HepG2 (cell line): ENCODE measurements around the gene ADAMTS15. TPM values are rescaled to one million over a fixed set of nuclear protein-coding genes. Genes with fewer than 3 reads are reported as not detected.

Experiments
- ATAC-seq: fragments of 200-7000 bp; cut with Tn5 transposase; 3 replicates; pipeline ENCODE4 v1.9.1; 2020; ENCODE audit warnings: mild to moderate bottlenecking, moderate library complexity
- BruUV-seq: library from RNA; stranded (reverse); fragments of 400-500 nt; replicated peaks from 2 replicates; lab custom pipeline; 2021; lab: Mats Ljungman, UMichigan
- CTCF ChIA-PET: fragments of 300-600 bp; formaldehyde crosslinking; extraction: SDS; loops from one replicate; lab custom pipeline; 2021; ENCODE audit warnings: low total read pairs, inconsistent platforms, low intra/inter-chr PET ratio; lab: Yijun Ruan, JAX
- POLR2A ChIA-PET: fragments of 350-600 bp; sonication (Branson Sonifier 250); formaldehyde crosslinking; loops from one replicate; lab custom pipeline; 2020; ENCODE audit warnings: antibody characterized with exemption, inconsistent platforms; lab: Yijun Ruan, JAX
- DNase-seq: peaks from one replicate; pipeline ENCODE4 v3.0.0-alpha.2; 2015; ENCODE audit warnings: low spot score
- FAIRE-seq: peaks from 3 replicates; lab custom pipeline; 2011; peaks lifted over from hg19 to GRCh38; lab: Jason Lieb, UNC
- H2AFZ ChIP-seq: one replicate; pipeline ENCODE4 v1.6.1; 2011; ENCODE audit warnings: low read length, inconsistent platforms
- H3K27ac ChIP-seq: fragments of 300-600 bp; 3 replicates; pipeline ENCODE4 v1.8.0; 2011; ENCODE audit warnings: mixed run types, mild to moderate bottlenecking, mixed read lengths, low read length, inconsistent platforms; ENCODE audit not compliant: insufficient read depth; ENCODE audit errors: extremely low read length
- H3K27me3 ChIP-seq, 2 experiments: fragments of 200-600 bp in 1 of 2; 2 replicates in 1 of 2; 3 replicates in 1 of 2; pipeline versions ENCODE4 v1.6.0 to v1.8.0; 2011; ENCODE audit warnings: low read length in 2 of 2, mild to moderate bottlenecking in 2 of 2, moderate library complexity in 2 of 2, inconsistent platforms in 1 of 2; ENCODE audit not compliant: insufficient read depth in 2 of 2, control insufficient read depth in 1 of 2
- H3K36me3 ChIP-seq, 2 experiments: fragments of 200-600 bp in 1 of 2; replicated peaks in 1 of 2; 2 replicates in 1 of 2; 3 replicates in 1 of 2; pipeline versions ENCODE4 v1.5.1 to v1.8.0; 2011; ENCODE audit warnings: low read length in 2 of 2, inconsistent platforms in 1 of 2; ENCODE audit not compliant: insufficient read depth in 2 of 2, control insufficient read depth in 1 of 2
- H3K4me1 ChIP-seq: 2 replicates; pipeline ENCODE4 v1.5.1; 2012; ENCODE audit warnings: low read length, inconsistent platforms; ENCODE audit not compliant: insufficient read depth
- H3K4me2 ChIP-seq: 2 replicates; pipeline ENCODE4 v1.6.0; 2011; ENCODE audit warnings: low read depth, low read length, inconsistent platforms
- H3K4me3 ChIP-seq, 3 experiments: fragments of 200-600 bp in 1 of 3; sonication (generic), shearing (Covaris generic) in 1 of 3; replicated peaks in 1 of 3; 2 replicates each; pipeline ENCODE4 v1.5.1; 2011 to 2016; ENCODE audit warnings: low read length in 3 of 3, inconsistent platforms in 2 of 3, low read depth in 2 of 3, mild to moderate bottlenecking in 2 of 3, control low read depth in 1 of 3, mixed read lengths in 1 of 3; ENCODE audit not compliant: insufficient read depth in 1 of 3
- H3K79me2 ChIP-seq: one replicate; pipeline ENCODE4 v1.6.1; 2011; ENCODE audit warnings: low read length, inconsistent platforms; ENCODE audit not compliant: insufficient read depth
- H3K9ac ChIP-seq: 2 replicates; pipeline ENCODE4 v1.6.0; 2011; ENCODE audit warnings: mild to moderate bottlenecking, low read depth, low read length, inconsistent platforms; ENCODE audit not compliant: insufficient read depth
- H3K9me3 ChIP-seq: 2 replicates; pipeline ENCODE4 v1.5.1; 2012; ENCODE audit warnings: mild to moderate bottlenecking, low read length
- H4K20me1 ChIP-seq: 2 replicates; pipeline ENCODE4 v1.6.0; 2011; ENCODE audit warnings: inconsistent platforms, mild to moderate bottlenecking, low read length, moderate library complexity; ENCODE audit not compliant: insufficient read depth
- ARHGAP35 ChIP-seq: sonication (generic); formaldehyde crosslinking; IDR thresholded peaks from 2 replicates; pipeline ENCODE4 v1.9.0; 2022; ENCODE audit warnings: mild to moderate bottlenecking, inconsistent platforms, moderate library complexity, missing genetic modification reagents, borderline replicate concordance
- ASH2L ChIP-seq: fragments of 300-600, 200-600 bp; sonication (generic); IDR thresholded peaks from 2 replicates; pipeline ENCODE4 v1.7.0; 2017; ENCODE audit warnings: low read depth, mild to moderate bottlenecking, moderate library complexity, mixed read lengths, low read length; ENCODE audit not compliant: insufficient read length
- DRAP1 ChIP-seq: IDR thresholded peaks from 2 replicates; pipeline ENCODE4 v1.6.1; 2016; ENCODE audit warnings: missing genetic modification reagents, missing compliant biosample characterization
- FLYWCH1 ChIP-seq: sonication (generic); formaldehyde crosslinking; IDR thresholded peaks from 2 replicates; pipeline ENCODE4 v1.8.1; 2023; ENCODE audit warnings: mild to moderate bottlenecking, missing genetic modification reagents
- FOXA3 ChIP-seq: IDR thresholded peaks from 2 replicates; pipeline ENCODE4 v1.6.1; 2016; ENCODE audit warnings: missing genetic modification reagents, missing compliant biosample characterization
- FOXO1 ChIP-seq: sonication (generic); formaldehyde crosslinking; IDR thresholded peaks from 2 replicates; pipeline ENCODE4 v1.4.0; 2020; ENCODE audit warnings: missing genetic modification reagents
- GATAD2A ChIP-seq: IDR thresholded peaks from 2 replicates; pipeline ENCODE4 v1.6.1; 2016
- HNRNPL ChIP-seq: fragments of 200-400 bp; formaldehyde crosslinking; IDR thresholded peaks from 2 replicates; pipeline ENCODE4 v1.6.1; 2017; ENCODE audit warnings: mild to moderate bottlenecking, low read depth, low read length
- MIER2 ChIP-seq: IDR thresholded peaks from 2 replicates; pipeline ENCODE4 v1.6.1; 2016; ENCODE audit warnings: missing biosample characterization, missing genetic modification reagents
- PAXIP1 ChIP-seq: sonication (generic); formaldehyde crosslinking; conservative IDR thresholded peaks from 2 replicates; pipeline ENCODE4 v1.4.0; 2020; ENCODE audit warnings: mild to moderate bottlenecking, missing genetic modification reagents, moderate library complexity
- PITX1 ChIP-seq: sonication (generic); formaldehyde crosslinking; IDR thresholded peaks from 2 replicates; pipeline ENCODE4 v1.5.1; 2020; ENCODE audit warnings: mild to moderate bottlenecking, missing genetic modification reagents
- POLR2AphosphoS2 ChIP-seq: IDR thresholded peaks from 2 replicates; pipeline ENCODE4 v1.6.1; 2011; ENCODE audit warnings: low read depth, low read length, improper control_type of control experiment
- THYN1 ChIP-seq: sonication (generic); formaldehyde crosslinking; IDR thresholded peaks from 2 replicates; pipeline ENCODE4 v1.8.1; 2023; ENCODE audit warnings: low read depth, mild to moderate bottlenecking, moderate library complexity, missing genetic modification reagents, borderline replicate concordance
- XBP1 ChIP-seq: sonication (generic); formaldehyde crosslinking; IDR thresholded peaks from 2 replicates; pipeline ENCODE4 v1.5.0; 2020; ENCODE audit warnings: missing genetic modification reagents
- ZFP90 ChIP-seq: sonication (generic); formaldehyde crosslinking; IDR thresholded peaks from 2 replicates; pipeline ENCODE4 v1.8.0; 2022; ENCODE audit warnings: missing genetic modification reagents, mild to moderate bottlenecking, inconsistent platforms, borderline replicate concordance
- ZGPAT ChIP-seq: IDR thresholded peaks from 2 replicates; pipeline ENCODE4 v1.6.1; 2016; ENCODE audit warnings: mild to moderate bottlenecking
- ZNF121 ChIP-seq: sonication (generic); formaldehyde crosslinking; IDR thresholded peaks from 2 replicates; pipeline ENCODE4 v1.5.0; 2020; ENCODE audit warnings: mild to moderate bottlenecking, missing genetic modification reagents
- ZNF33A ChIP-seq: sonication (generic); formaldehyde crosslinking; IDR thresholded peaks from 2 replicates; pipeline ENCODE4 v1.5.1; 2020; ENCODE audit warnings: missing genetic modification reagents, mild to moderate bottlenecking, moderate library complexity, borderline replicate concordance
- ZNF773 ChIP-seq: sonication (generic); formaldehyde crosslinking; IDR thresholded peaks from 2 replicates; pipeline ENCODE4 v1.4.0; 2020; ENCODE audit warnings: missing genetic modification reagents, borderline replicate concordance
- WGBS: methylation state at CpG from one replicate; pipeline ENCODE4 v1.1.6; 2017; ENCODE audit warnings: low lambda C conversion rate; 5-methylcytosine and 5-hydroxymethylcytosine counted together
- in situ Hi-C: cut with HindIII; loops from 2 replicates; pipeline ENCODE4 v1.10.0; 2017; ENCODE audit warnings: low pct_unique_long_range_greater_than_20kb; ENCODE audit not compliant: extremely low pct_ligation_motif_present
- intact Hi-C: fragments of 100-400 bp; cut with micrococcal nuclease; formaldehyde crosslinking; loops from one replicate; pipeline ENCODE4 v1.10.0; 2022; ENCODE audit not compliant: unreplicated experiment
- polyA plus RNA-seq, 8 experiments: library from polyadenylated mRNA; depleted of rRNA in 3 of 8; stranded (reverse) in 7 of 8; unstranded in 1 of 8; fragments of >200 nt; fragmentation: Illumina TruSeq in 4 of 8; extraction: Trizol in 4 of 8; gene quantifications; 2 replicates each; pipeline versions ENCODE4 v1.2.1 to v1.2.3, GENCODE V29; 2011 to 2016; ENCODE audit warnings: low read depth in 4 of 8, missing spikeins in 1 of 8, mixed read lengths in 1 of 8; ENCODE audit not compliant: insufficient read depth in 1 of 8
- total RNA-seq, 5 experiments: library from RNA; depleted of rRNA; stranded (reverse); fragments of >200 nt; fragmentation: Illumina TruSeq; extraction: Trizol; gene quantifications; 2 replicates each; pipeline ENCODE4 v1.2.3, GENCODE V29; 2016; ENCODE audit warnings: low read depth in 1 of 5

ADAMTS15 gene
- total and polyA plus RNA-seq, 2 of the 13 experiments (the other 11 are each of a cell fraction or from before 2014, with no cell fraction given): 0.01 to 0.02 TPM

GRCh38 chr11:130515829-130516553 lies 67.5 kb downstream of the ADAMTS15 start:
- POLR2A ChIA-PET: no interaction called here
- H3K9me3 ChIP-seq: no peaks in the 10 kb centered on the region
- 10% methylated on average over 3 of the region's 4 CpGs for WGBS
- no peak for TF ChIP-seq ARHGAP35 (CRISPR knock-in tag)
- TF ChIP-seq HNRNPL: no peak
- no peak for TF ChIP-seq POLR2AphosphoS2
- TF ChIP-seq ZFP90 (CRISPR knock-in tag): no peak
- no peak for TF ChIP-seq ZNF773 (CRISPR knock-in tag)
- no peak for TF ChIP-seq ZNF121 (CRISPR knock-in tag)
- no peak for TF ChIP-seq FOXA3 (CRISPR knock-in tag)
- TF ChIP-seq MIER2: no peak
- TF ChIP-seq FLYWCH1 (CRISPR knock-in tag): no peak
- no peak for TF ChIP-seq THYN1
- no peak for TF ChIP-seq FOXO1 (CRISPR knock-in tag)
- no peak for TF ChIP-seq DRAP1 (CRISPR knock-in tag)
- TF ChIP-seq GATAD2A (CRISPR knock-in tag): no peak
- no peak for TF ChIP-seq ASH2L
- no peak for TF ChIP-seq PITX1 (CRISPR knock-in tag)
- TF ChIP-seq ZNF33A: no peak
- TF ChIP-seq ZGPAT (CRISPR knock-in tag): no peak
- no peak for TF ChIP-seq PAXIP1 (CRISPR knock-in tag)
- no peak for TF ChIP-seq XBP1 (CRISPR knock-in tag)
- FAIRE-seq (no peak), ATAC-seq (no peak), DNase-seq (no peak)
- no peak overlapping the region for H3K27ac ChIP-seq
- H3K4me2 ChIP-seq: no peak overlapping the region
- CTCF ChIA-PET: no interaction called here
- BruUV-seq: no TSS peak
- in situ Hi-C loops: no loop called here
- intact Hi-C loops: no loop called here
- H3K4me1 ChIP-seq: no peaks in the 10 kb centered on the region
- no peak overlapping the region for H3K4me3 ChIP-seq
- H3K27me3 ChIP-seq: peaks cover 1 to 6% of the 10 kb centered on the region in 2 experiments; a peak in 1 of 5 replicates
- no peaks in the 10 kb centered on the region for H3K36me3 ChIP-seq
- no peaks in the 10 kb centered on the region for H3K79me2 ChIP-seq
- H4K20me1 ChIP-seq: no peaks in the 10 kb centered on the region
- no peak overlapping the region for H3K9ac ChIP-seq
- no peak overlapping the region for H2AFZ ChIP-seq
